GM19463 (cell line): ENCODE data around the gene ZNF385B.

ENCODE experiments used
- ATAC-seq: cut with Tn5 transposase; IDR thresholded peaks from one replicate; pipeline ENCODE4 v1.9.1; 2021; ENCODE audit warnings: mild to moderate bottlenecking, moderate library complexity; ENCODE audit not compliant: unreplicated experiment

Gene ZNF385B

DNA sequence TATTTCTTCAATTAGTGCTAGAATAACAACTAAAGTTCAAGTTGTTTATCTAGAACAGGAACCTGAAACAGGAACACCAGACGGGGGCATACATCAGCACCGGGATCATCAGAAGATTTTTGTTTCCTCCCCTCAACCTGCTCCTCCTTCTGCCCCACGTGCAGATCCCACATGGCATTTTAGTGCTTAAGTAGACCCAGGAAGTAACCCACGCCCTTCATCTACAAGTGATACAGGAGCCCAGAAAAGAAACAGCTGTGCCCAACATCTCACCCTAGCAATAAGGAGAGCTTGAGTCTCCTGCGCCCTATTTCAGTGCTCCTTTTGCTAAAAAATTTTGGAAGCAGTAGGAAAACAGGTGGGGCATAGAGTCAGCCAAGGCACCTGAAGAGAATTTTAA lies 5.2 kb downstream of the ZNF385B start:
- ATAC-seq = no peak

DNA sequence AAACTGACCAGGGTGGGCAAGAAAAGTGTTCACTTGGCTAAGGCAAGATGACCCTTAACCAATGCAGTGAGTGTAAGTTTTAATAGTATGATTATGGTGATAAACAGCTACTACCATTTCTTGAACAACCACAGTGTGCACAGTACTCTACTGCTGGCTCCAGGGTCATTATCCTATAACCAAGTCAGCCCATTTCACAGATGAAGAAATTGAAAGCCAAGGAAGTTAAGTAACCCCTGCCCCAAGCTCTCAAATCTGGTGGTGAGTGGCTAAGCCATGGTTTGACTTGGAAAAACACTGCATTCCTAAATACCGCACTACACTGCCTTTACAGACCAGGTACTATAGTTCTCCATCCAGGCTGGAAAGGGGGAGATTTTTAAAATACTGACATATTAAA lies 5.7 kb downstream of the ZNF385B start:
- no peak for ATAC-seq

DNA sequence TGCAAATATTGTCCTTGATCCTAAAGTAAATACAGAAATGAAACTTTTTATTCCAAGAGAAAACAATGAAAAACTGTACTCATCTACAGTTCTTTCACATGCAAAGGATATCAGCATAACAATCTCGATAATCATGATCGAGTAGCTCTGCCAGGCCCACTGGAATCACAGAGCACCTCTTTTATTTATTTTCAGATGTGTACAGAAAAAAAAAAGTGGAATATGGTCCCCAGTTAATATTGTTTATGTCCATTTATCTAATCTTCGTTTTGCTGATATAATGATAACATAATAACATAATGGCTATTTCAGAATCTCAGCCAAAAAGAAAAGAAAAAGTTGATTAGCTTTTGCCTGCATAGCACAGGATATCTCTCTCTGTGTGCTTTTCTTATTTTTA lies 6.5 kb downstream of the ZNF385B start:
- ATAC-seq = no peak

DNA sequence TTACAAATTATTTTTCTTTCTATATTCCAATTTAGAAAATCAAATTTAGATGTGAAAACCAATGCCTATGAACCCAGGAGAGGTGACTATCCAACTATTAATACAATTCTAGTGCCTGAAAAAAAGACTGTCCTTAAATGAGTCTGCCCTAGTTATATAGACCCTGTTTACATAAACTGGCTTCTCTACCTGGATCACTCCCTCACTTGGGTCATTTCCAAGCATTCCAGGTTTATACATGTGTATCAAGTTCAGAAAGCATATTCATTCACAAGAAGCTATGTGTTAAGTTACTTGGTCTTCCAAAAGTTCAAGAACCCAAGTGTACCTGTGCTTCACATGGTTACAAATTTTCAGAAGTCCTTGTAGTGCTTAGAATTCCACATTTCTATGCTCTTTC lies 8.3 kb downstream of the ZNF385B start:
- no peak for ATAC-seq

DNA sequence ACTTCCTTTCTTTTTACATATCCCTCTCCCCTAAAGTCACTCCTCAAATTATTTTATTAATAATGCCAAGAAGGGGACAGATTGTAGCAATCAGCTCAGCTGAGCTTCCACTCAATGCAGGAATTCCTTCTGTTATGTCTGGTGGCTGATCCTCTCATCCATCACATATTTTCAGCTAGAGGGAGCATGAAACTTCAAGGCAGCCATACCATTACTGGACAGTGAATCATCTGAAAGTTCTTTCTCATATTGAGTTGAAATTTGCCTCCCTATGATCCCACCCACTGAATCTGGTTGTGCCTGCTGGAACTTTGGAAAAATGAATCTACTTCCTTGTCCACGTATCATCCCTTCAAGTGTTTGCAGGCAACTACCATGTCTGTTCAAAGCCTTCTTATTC lies 11.2 kb downstream of the ZNF385B start:
- no peak for ATAC-seq

DNA sequence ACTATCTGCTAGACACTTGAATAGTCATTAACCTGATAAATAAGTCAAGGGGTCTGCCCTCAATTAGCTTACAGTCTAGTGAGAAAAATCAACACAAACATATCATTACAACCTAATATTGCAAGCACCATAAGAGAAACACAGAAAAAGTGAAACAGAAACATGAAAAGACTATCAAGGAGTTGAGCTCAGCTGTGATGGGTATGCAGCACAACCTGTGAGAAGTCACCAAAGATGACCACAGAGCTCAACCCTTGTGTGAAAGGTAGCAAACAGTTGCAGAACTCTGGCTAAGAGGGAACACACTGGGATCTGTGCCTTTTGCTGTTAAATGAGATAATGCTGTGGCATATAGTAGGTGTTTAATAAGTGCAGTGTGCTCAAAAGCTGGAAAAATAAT lies 11.7 kb downstream of the ZNF385B start:
- ATAC-seq = no peak

DNA sequence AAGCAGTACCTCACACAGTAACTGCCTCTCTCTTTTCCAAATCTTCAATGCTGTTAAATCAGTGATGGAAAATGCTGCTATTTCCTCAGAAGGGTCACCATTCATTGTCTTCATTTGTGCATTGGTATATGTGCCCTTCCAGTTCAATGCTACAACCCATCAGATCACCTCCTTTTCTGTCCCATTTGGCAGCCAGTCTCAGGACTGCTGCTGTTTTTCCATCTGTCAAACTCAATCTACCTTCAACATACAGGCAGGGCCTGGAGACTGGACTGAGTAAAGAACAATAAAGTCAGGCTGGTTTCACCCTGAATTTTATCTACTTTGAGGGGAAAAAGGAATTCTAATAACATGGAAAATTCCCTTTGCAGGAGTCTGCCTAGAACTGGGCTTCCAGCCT lies 17.9 kb downstream of the ZNF385B start:
- ATAC-seq = no peak

DNA sequence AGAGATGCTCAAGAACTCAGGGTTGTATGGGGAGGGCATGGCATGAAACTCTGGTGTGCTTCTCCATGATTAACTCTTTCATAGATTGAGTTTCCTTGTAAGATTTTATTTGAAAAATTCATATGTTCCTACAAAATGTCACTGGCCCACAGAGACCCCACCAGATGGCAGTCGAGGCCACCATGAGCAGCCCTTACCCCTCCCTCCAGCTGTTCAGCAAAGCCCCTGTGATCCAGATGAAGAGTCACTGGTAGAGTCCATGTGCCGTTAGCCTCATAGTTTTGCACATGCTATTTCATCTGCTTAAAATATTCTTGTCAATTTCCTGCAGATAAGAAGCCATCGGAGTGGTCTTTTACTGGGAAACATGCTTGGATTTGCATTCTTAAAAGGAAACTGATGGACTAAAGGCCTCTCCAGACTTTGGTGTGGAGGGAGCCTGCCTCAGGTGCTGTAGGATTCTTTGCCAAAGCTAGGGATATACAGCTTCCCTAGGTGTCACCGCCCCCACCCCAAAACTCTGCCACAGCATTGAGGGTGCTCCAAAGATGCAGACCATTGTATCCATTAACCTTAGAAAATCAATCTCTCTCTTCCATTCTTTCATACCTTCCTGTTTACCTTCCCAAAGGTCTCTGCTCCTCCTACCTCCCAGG lies 18.8 kb downstream of the ZNF385B start:
- ATAC-seq = peak; percentile 66

DNA sequence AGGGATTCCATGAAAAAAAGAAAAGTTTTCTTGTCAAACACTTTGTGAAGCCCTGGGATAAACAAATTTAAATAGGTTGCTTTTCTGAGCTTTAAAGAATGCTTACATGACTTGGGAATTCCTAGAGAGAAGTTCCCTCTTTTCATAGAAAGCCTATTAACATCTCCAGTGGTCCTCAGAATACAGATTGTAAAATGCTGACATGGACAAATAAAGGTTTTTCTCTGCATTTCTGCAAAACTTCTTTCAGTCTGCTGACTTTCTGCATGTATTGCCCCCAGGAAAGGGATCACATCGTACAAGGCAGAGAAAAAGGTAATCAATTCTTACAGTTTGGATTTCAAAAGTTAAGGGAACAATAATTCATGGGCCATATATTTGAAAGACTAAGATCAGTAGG lies 20.6 kb downstream of the ZNF385B start:
- no peak for ATAC-seq

DNA sequence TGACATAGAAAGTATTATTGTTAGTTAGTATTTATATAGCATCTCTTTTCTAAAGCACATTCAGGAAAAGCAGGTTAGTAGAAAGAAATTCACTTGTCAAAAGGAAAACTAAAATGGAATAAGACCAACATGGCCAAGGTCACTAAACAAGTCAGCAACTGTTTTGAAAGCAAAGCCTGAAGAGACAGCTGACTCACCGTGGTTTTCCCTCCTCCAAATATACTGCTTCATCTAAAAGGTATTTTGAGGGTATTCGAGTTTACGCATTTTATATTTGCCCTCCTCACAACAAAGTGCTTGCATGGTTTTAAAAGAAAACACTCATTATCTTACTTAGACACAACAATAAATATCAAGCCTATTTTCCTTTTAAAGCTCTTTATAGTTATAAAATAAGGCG lies 24.0 kb downstream of the ZNF385B start:
- ATAC-seq = no peak

DNA sequence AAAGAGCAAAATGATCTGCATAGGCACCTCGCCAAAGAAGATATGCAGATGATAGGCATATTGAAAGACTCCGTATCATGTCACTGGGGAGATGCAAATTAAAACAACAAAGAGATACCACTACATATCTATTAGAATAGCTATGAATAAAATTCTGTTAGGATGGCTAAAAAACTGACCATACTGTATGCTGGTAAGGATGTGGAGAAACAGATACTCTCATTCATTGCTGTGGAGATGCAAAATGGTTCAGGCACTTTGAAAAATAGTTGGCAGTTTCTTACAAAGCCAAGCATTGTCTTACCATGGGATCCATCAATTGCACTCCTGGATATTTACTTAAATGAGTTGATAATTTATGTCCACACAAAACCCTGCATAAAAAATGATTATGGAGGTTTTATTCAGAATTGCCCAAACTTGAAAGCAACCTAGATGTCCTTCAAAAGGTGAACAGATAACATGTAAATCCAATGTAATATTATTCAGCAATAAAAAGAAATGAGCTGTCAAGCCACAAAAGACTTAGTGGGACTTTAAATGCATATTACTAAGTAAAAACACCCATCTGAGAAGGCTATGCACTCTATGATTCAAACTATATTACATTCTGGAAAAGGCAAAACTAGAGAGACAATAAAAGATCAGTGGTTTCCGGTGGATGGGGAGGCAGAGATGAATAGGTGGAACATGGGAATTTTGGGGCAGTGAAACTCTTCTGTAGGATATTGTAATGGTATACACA lies 31.2 kb downstream of the ZNF385B start:
- no peak for ATAC-seq

DNA sequence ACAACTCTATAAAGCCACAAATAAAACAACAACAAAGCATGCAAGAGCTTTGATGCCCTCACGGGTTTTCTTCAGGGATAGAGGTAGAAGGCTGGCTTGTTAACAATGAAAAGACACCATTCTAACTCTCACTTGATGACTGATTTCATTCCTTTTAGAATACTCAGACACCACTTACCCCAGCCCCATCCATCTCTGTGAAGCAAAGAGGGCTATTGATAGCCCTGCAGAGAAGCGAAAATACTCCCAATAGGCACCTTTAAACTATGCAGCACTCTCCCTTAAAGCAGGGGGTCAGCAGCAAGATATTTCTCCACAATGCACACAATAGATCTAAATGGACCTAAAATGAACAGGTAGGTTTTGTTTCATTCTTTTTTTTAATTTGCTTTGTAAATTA lies 35.1 kb downstream of the ZNF385B start:
- no peak for ATAC-seq

DNA sequence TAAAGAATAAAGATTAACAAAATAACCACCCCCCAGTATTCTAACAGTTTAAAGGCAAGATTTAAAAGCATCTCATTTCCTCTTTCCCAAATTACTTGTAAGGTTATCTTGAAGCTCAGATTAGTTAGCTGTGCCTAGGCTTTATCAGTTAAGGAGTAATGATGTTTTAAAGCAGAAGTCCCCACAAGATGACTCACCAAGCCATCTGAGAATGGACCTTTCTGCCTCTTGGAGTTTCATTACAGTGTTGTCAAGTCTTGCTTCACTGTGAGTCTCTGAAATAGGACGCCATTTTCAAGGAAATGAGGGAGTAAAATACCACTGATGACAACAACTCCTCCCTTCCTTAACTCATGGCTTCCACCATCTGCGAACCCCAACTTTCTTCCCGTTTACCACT lies 35.9 kb downstream of the ZNF385B start:
- ATAC-seq = peak; percentile 76

DNA sequence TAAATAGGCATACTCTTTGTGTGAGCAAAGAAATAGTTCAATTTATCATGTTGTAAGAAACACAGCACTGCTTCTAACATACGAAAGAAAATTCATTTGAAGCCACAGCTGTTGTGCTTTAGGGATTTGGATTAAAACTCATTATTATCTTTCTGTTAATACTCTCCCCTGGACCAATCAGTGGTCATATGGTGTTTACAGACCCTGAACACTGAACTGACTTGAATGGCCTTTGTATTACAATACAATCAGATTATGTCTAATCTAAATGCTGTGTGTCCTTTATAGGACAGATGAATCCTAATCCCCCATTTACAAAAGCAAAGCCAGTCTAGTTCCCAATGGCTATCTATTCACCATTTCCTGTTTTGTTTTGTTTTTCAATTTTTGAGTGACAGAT lies 36.5 kb downstream of the ZNF385B start:
- no peak for ATAC-seq

DNA sequence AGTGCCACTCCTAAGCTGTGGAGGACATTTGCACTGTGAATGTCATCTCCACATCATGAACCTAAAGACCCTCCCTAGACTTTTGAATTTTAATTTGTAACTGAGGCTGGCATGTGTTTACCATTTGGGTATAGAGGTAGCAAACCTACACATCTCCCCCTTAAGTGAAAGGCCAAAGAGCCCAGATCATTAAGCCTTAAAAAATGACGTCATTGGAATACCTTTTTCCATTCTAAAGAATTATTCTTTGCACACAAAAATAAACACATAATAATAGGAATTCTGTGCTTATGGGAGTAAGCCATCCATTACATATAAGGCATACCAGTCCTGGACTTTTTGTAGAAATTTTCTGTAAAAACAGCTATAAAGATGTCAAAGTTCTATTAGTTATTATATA lies 38.9 kb downstream of the ZNF385B start:
- ATAC-seq = no peak

DNA sequence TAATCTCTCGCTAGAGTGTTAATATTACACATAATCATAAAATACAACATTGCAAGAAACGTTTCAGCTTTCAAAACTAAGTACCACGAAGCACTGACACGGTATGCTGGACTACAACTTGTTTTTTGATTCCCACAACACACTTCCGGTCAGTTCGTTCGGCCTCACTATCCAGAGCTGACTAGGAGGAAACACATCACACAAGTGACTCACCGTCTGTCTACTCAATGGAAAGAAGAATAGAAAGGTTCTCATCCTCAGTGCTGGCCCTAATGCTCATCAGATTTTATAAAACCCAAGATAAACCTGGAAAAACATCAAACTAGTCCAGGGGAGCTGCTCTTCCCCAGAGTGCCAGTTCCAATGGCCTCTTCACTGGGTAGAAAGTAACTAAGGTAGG lies 42.9 kb downstream of the ZNF385B start:
- no peak for ATAC-seq

DNA sequence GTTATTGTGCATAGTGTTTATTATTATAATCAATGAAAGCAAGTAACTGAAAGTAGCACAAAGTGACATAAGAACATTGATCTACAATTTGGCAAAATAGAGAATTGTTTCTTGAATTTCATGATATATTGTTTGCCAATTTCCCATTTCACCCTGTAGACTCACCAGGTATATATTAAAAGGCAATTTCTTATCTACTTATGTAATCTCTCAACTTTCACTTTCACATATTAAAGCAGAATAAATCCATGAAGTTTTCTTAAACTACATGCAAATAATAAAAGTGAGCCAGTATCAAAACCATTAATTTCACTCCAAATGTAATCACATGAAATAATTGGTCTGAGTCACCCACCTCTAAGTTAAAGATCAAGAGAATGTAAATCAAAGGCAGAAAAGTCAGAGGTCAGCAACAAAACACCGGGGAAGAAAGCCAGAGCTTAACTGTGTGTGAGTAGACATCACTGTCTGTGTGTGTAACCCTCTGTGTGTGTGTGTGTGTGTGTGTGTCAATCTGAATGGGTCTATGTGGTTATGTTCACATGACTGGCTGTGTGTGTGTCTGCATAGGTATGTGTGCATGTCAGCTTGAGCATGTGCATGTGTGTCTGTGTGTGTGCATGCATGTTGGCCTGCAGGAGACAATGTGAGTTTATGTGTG lies 44.1 kb downstream of the ZNF385B start:
- no peak for ATAC-seq

DNA sequence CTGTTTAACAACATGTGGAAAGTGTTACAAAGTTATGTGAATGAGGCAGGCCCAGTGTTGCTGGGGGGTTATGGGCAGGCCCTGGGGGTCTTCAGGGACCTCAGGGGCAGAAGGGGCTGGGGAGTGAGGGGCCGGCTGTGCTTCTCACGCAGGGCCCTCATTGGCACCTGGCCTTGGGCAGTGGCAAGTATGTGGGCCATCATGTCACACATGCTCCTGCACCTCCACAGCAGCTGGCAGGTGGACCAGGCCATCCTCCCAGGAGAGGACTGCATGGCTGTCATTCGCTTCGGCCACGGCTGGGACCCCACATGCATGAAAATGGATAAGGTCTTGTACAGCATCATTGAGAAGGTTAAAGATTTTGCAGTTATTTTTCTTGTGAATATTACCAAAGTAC lies 47.4 kb downstream of the ZNF385B start:
- ATAC-seq = no peak

DNA sequence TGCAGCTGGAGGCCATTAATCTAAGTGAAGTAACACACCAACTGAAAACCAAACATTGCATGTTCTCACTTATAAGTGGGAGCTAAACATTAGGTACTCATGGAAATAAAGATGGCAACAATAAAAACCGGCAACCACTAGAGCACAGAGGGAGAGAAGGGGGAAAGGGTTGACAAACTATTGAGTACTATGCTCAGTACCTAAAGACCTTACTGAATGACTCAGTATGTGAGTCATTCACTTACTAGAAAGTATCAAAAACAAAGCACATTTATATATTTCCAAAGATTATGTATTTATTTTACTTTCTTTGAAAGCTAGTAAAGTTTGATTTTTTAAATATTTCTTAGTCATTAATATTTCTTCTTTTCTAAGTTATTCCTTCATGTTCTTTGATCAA lies 48.9 kb downstream of the ZNF385B start:
- no peak for ATAC-seq

DNA sequence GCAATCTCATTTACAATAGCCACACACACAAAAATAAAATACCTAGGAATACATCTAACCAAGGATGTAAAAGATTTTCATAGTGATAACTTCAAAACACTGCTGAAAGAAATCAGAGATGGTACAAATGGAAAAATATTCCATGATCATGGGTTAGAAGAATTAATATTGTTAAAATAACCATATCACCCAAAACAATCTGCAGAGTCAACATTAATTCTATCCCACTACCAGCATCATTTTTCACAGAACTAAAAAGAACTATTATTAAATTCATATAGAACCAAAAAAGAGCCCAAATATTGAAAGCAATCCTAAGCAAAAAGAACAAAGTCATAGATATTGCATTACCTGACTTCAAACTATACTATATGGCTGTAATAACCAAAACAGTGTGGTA lies 50.4 kb downstream of the ZNF385B start:
- ATAC-seq = no peak

DNA sequence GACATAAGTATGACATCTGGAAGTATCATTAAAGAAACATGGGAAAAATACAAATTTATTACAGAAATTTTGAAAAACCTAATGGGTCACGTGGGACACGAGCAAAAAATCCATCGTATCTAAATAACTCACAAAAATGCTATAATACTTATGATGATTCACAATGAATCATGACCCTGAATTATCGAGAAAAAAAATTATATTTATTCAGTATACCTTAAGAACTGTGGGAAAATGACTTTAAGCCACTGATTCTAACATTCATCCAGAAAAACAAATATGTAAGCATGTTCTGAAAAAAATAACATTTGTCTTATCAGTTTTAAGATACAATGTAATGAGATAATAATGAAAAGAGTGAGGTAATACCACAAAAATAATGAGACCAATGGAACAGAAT lies 51.8 kb downstream of the ZNF385B start:
- no peak for ATAC-seq

DNA sequence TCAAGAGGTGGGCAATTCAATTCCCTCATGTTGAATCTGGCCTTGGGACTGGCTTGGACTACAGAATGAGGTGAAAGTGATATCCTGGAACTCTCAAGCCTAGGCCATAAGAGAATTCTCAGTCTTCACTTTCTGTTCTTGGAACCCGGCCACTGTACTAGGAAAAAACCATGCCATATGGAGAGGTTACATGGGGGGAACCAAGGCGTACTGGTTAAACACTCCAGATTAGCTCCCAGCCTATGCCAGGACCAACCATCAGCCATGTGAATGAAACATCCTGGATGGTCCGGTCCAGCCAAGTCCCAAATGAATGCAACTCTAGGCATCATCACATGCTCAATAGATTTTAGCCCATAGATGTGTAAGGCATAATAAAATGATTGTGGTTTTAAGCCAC lies 56.4 kb downstream of the ZNF385B start:
- no peak for ATAC-seq
